Fibroblast of skin of left quadriceps (primary cell): ENCODE measurements around the gene HARS1.
"Not testable (repeated sequence)": the region's sequence is repeated elsewhere in the genome, so short reads cannot be mapped to it uniquely, and the experiment has no call there.

ENCODE experiments used
- DNase-seq, 2 experiments: peaks; one replicate each; pipeline ENCODE4 v3.0.0-alpha.2; 2013; ENCODE audit warnings: low read depth in 2 of 2

The HARS1 gene

GRCh38 chr5:140674629-140675028, 16.5 kb downstream of the HARS1 start:
- DNase-seq = no peak

- no peak for DNase-seq
Measured at GRCh38 chr5:140674211-140674610, 17.0 kb downstream of the HARS1 start.

GRCh38 chr5:140673187-140673976, 17.8 kb downstream of the HARS1 start, which contains the start of gene DND1:
TSS of gene DND1 (minus strand) at chr5:140673576. CDS start at chr5:140673542, 34 bp downstream.
- no peak for DNase-seq

- no peak for DNase-seq
Measured at GRCh38 chr5:140672455-140673186, 18.5 kb downstream of the HARS1 start.

- no peak for DNase-seq
Measured at GRCh38 chr5:140671472-140672125, 19.6 kb downstream of the HARS1 start.

GRCh38 chr5:140671035-140671434, 20.1 kb downstream of the HARS1 start:
- not testable (repeated sequence) for DNase-seq

- DNase-seq = peak; percentile 79 to 82
Measured at GRCh38 chr5:140664359-140665119, 26.6 kb downstream of the HARS1 start, which contains the start of gene WDR55. TSS of gene WDR55 (plus strand) at chr5:140664904. CDS start at chr5:140664913, 9 bp downstream.

- no peak for DNase-seq
Measured at GRCh38 chr5:140664030-140664358, 27.2 kb downstream of the HARS1 start.

GRCh38 chr5:140660371-140660770, 30.8 kb downstream of the HARS1 start:
- not testable (repeated sequence) for DNase-seq

- DNase-seq = no peak
Measured at GRCh38 chr5:140658870-140659269, 32.3 kb downstream of the HARS1 start.

GRCh38 chr5:140647042-140647419, 44.1 kb downstream of the HARS1 start:
- DNase-seq = no peak

- DNase-seq = no peak
Measured at GRCh38 chr5:140642718-140643117, 48.5 kb downstream of the HARS1 start.

- no peak for DNase-seq
Measured at GRCh38 chr5:140641716-140642115, 49.5 kb downstream of the HARS1 start.

GRCh38 chr5:140639148-140639981, 51.8 kb downstream of the HARS1 start, which contains the start of gene TMCO6:
TSS of gene TMCO6 (plus strand) at chr5:140639451. CDS start at chr5:140639528, 77 bp downstream.
- peak; percentile 84 to 86 for DNase-seq

GRCh38 chr5:140638898-140639147, 52.3 kb downstream of the HARS1 start:
- not testable (repeated sequence) for DNase-seq

- DNase-seq = no peak
Measured at GRCh38 chr5:140637371-140638100, 53.6 kb downstream of the HARS1 start.

- DNase-seq = no peak
Measured at GRCh38 chr5:140635291-140636257, 55.6 kb downstream of the HARS1 start.

- DNase-seq = no peak
Measured at GRCh38 chr5:140634103-140634502, 57.1 kb downstream of the HARS1 start.

GRCh38 chr5:140633501-140633900, 57.7 kb downstream of the HARS1 start:
- no peak for DNase-seq
